Measurements from ENCODE around the gene DCST1. TPM values are rescaled to one million over a fixed set of nuclear protein-coding genes. Genes with fewer than 3 reads are reported as not detected.

The DCST1 gene
- total RNA-seq, 1 experiment from 2014 or later = not detected

- no peak for DNase-seq (ENCODE audit: low spot score)
These were observed 39.1 kb downstream of the DCST1 start for GRCh38 chr1:155072531-155073289.

GRCh38 chr1:155073377-155074242 is 40.0 kb downstream of the DCST1 start:
- no peak for DNase-seq (ENCODE audit: low spot score)

- DNase-seq (ENCODE audit: low spot score) = no peak
These were observed 41.9 kb downstream of the DCST1 start for GRCh38 chr1:155075535-155075934.

- DNase-seq (ENCODE audit: low spot score) = no peak
These were observed 42.7 kb downstream of the DCST1 start for GRCh38 chr1:155076371-155076770.

GRCh38 chr1:155077346-155077745 is 43.7 kb downstream of the DCST1 start:
- DNase-seq (ENCODE audit: low spot score) = no peak

- DNase-seq (ENCODE audit: low spot score) = no peak
These were observed 44.3 kb downstream of the DCST1 start for GRCh38 chr1:155077758-155078445.

GRCh38 chr1:155078469-155079209 is 45.0 kb downstream of the DCST1 start, which contains the start of gene EFNA3:
Gene EFNA3, plus strand, starts transcription at chr1:155078837. Its CDS starts 105 bp downstream, at chr1:155078942.
- no peak for DNase-seq (ENCODE audit: low spot score)

- DNase-seq (ENCODE audit: low spot score) = no peak
These were observed 45.5 kb downstream of the DCST1 start for GRCh38 chr1:155079210-155079486.

- DNase-seq (ENCODE audit: low spot score) = no peak
These were observed 46.1 kb downstream of the DCST1 start for GRCh38 chr1:155079487-155080311.

- DNase-seq (ENCODE audit: low spot score) = no peak
These were observed 46.9 kb downstream of the DCST1 start for GRCh38 chr1:155080312-155081228.

- no peak for DNase-seq (ENCODE audit: low spot score)
These were observed 48.1 kb downstream of the DCST1 start for GRCh38 chr1:155081472-155082300.

GRCh38 chr1:155082301-155083051 is 48.9 kb downstream of the DCST1 start:
- DNase-seq (ENCODE audit: low spot score) = no peak

GRCh38 chr1:155083052-155083541 is 49.5 kb downstream of the DCST1 start:
- no peak for DNase-seq (ENCODE audit: low spot score)

- peak; percentile 54 for DNase-seq (ENCODE audit: low spot score)
These were observed 50.5 kb downstream of the DCST1 start for GRCh38 chr1:155083865-155084721.

GRCh38 chr1:155084722-155085503 is 51.3 kb downstream of the DCST1 start:
- peak; percentile 93 for DNase-seq (ENCODE audit: low spot score)

- DNase-seq (ENCODE audit: low spot score) = peak; percentile 55
These were observed 52.0 kb downstream of the DCST1 start for GRCh38 chr1:155085504-155086127.

Data from H4 (cell line).